ENCODE results near the gene SORCS2.

The SORCS2 gene

GRCh38 chr4:7474320-7474719 is 282.0 kb downstream of the SORCS2 start:
- Histone ChIP-seq H3K27me3 (ENCODE audit: control insufficient read depth, insufficient read depth, low read length) (no peaks in the 10 kb centered on the region), H3K9ac (ENCODE audit: low read depth, low read length) (no peak overlapping the region), H3K4me1 (ENCODE audit: control insufficient read depth, insufficient read depth, low read length) (no peaks in the 10 kb centered on the region), H3K4me3 (ENCODE audit: low read depth, low read length) (no peak overlapping the region), H3K36me3 (ENCODE audit: control insufficient read depth, insufficient read depth, low read length) (no peaks in the 10 kb centered on the region), H3K9me3 (ENCODE audit: control insufficient read depth, insufficient read depth, low read length) (no peaks in the 10 kb centered on the region)

- no peaks in the 10 kb centered on the region for H3K27me3 ChIP-seq (ENCODE audit: control insufficient read depth, insufficient read depth, low read length)
- no peaks in the 10 kb centered on the region for H3K4me1 ChIP-seq (ENCODE audit: control insufficient read depth, insufficient read depth, low read length)
- no peak overlapping the region for H3K9ac ChIP-seq (ENCODE audit: low read depth, low read length)
- H3K4me3 ChIP-seq (ENCODE audit: low read depth, low read length): no peak overlapping the region
- no peaks in the 10 kb centered on the region for H3K9me3 ChIP-seq (ENCODE audit: control insufficient read depth, insufficient read depth, low read length)
- no peaks in the 10 kb centered on the region for H3K36me3 ChIP-seq (ENCODE audit: control insufficient read depth, insufficient read depth, low read length)
Observed at GRCh38 chr4:7475207-7475606, 282.9 kb downstream of the SORCS2 start.

GRCh38 chr4:7476820-7477219 is 284.5 kb downstream of the SORCS2 start:
- Histone ChIP-seq H3K9ac (ENCODE audit: low read depth, low read length) (no peak overlapping the region), H3K9me3 (ENCODE audit: control insufficient read depth, insufficient read depth, low read length) (no peaks in the 10 kb centered on the region), H3K4me1 (ENCODE audit: control insufficient read depth, insufficient read depth, low read length) (no peaks in the 10 kb centered on the region), H3K27me3 (ENCODE audit: control insufficient read depth, insufficient read depth, low read length) (no peaks in the 10 kb centered on the region), H3K36me3 (ENCODE audit: control insufficient read depth, insufficient read depth, low read length) (no peaks in the 10 kb centered on the region), H3K4me3 (ENCODE audit: low read depth, low read length) (no peak overlapping the region)

- Histone ChIP-seq H3K9ac (ENCODE audit: low read depth, low read length) (no peak overlapping the region), H3K27me3 (ENCODE audit: control insufficient read depth, insufficient read depth, low read length) (no peaks in the 10 kb centered on the region)
Observed at GRCh38 chr4:7477695-7478094, 285.4 kb downstream of the SORCS2 start.

GRCh38 chr4:7478665-7479064 is 286.3 kb downstream of the SORCS2 start:
- no peaks in the 10 kb centered on the region for H3K36me3 ChIP-seq (ENCODE audit: control insufficient read depth, insufficient read depth, low read length)
- H3K9me3 ChIP-seq (ENCODE audit: control insufficient read depth, insufficient read depth, low read length): no peaks in the 10 kb centered on the region
- H3K4me3 ChIP-seq (ENCODE audit: low read depth, low read length): no peak overlapping the region
- no peaks in the 10 kb centered on the region for H3K27me3 ChIP-seq (ENCODE audit: control insufficient read depth, insufficient read depth, low read length)
- no peak overlapping the region for H3K9ac ChIP-seq (ENCODE audit: low read depth, low read length)
- no peaks in the 10 kb centered on the region for H3K4me1 ChIP-seq (ENCODE audit: control insufficient read depth, insufficient read depth, low read length)

More at GRCh38 chr4:7477695-7478094, 285.4 kb downstream of the SORCS2 start:
- H3K4me3 ChIP-seq (ENCODE audit: low read depth, low read length): no peak overlapping the region
- H3K9me3 ChIP-seq (ENCODE audit: control insufficient read depth, insufficient read depth, low read length): no peaks in the 10 kb centered on the region
- no peaks in the 10 kb centered on the region for H3K4me1 ChIP-seq (ENCODE audit: control insufficient read depth, insufficient read depth, low read length)
- H3K36me3 ChIP-seq (ENCODE audit: control insufficient read depth, insufficient read depth, low read length): no peaks in the 10 kb centered on the region

GRCh38 chr4:7480423-7480822 is 288.1 kb downstream of the SORCS2 start:
- H3K4me1 ChIP-seq (ENCODE audit: control insufficient read depth, insufficient read depth, low read length): no peaks in the 10 kb centered on the region
- H3K27me3 ChIP-seq (ENCODE audit: control insufficient read depth, insufficient read depth, low read length): no peaks in the 10 kb centered on the region
- H3K9ac ChIP-seq (ENCODE audit: low read depth, low read length): no peak overlapping the region
- no peaks in the 10 kb centered on the region for H3K9me3 ChIP-seq (ENCODE audit: control insufficient read depth, insufficient read depth, low read length)
- H3K36me3 ChIP-seq (ENCODE audit: control insufficient read depth, insufficient read depth, low read length): no peaks in the 10 kb centered on the region
- no peak overlapping the region for H3K4me3 ChIP-seq (ENCODE audit: low read depth, low read length)

GRCh38 chr4:7481227-7481626 is 288.9 kb downstream of the SORCS2 start:
- Histone ChIP-seq H3K36me3 (ENCODE audit: control insufficient read depth, insufficient read depth, low read length) (no peaks in the 10 kb centered on the region), H3K9me3 (ENCODE audit: control insufficient read depth, insufficient read depth, low read length) (no peaks in the 10 kb centered on the region), H3K9ac (ENCODE audit: low read depth, low read length) (no peak overlapping the region), H3K27me3 (ENCODE audit: control insufficient read depth, insufficient read depth, low read length) (no peaks in the 10 kb centered on the region), H3K4me1 (ENCODE audit: control insufficient read depth, insufficient read depth, low read length) (no peaks in the 10 kb centered on the region), H3K4me3 (ENCODE audit: low read depth, low read length) (no peak overlapping the region)

- Histone ChIP-seq H3K36me3 (ENCODE audit: control insufficient read depth, insufficient read depth, low read length) (no peaks in the 10 kb centered on the region), H3K9me3 (ENCODE audit: control insufficient read depth, insufficient read depth, low read length) (no peaks in the 10 kb centered on the region), H3K4me3 (ENCODE audit: low read depth, low read length) (no peak overlapping the region), H3K27me3 (ENCODE audit: control insufficient read depth, insufficient read depth, low read length) (no peaks in the 10 kb centered on the region), H3K9ac (ENCODE audit: low read depth, low read length) (no peak overlapping the region), H3K4me1 (ENCODE audit: control insufficient read depth, insufficient read depth, low read length) (no peaks in the 10 kb centered on the region)
Observed at GRCh38 chr4:7485096-7485495, 292.8 kb downstream of the SORCS2 start.

GRCh38 chr4:7486101-7486500 is 293.8 kb downstream of the SORCS2 start:
- Histone ChIP-seq H3K4me3 (ENCODE audit: low read depth, low read length) (no peak overlapping the region), H3K4me1 (ENCODE audit: control insufficient read depth, insufficient read depth, low read length) (no peaks in the 10 kb centered on the region), H3K9me3 (ENCODE audit: control insufficient read depth, insufficient read depth, low read length) (no peaks in the 10 kb centered on the region), H3K27me3 (ENCODE audit: control insufficient read depth, insufficient read depth, low read length) (no peaks in the 10 kb centered on the region), H3K9ac (ENCODE audit: low read depth, low read length) (no peak overlapping the region), H3K36me3 (ENCODE audit: control insufficient read depth, insufficient read depth, low read length) (no peaks in the 10 kb centered on the region)

GRCh38 chr4:7487502-7487901 is 295.2 kb downstream of the SORCS2 start:
- Histone ChIP-seq H3K4me3 (ENCODE audit: low read depth, low read length) (no peak overlapping the region), H3K4me1 (ENCODE audit: control insufficient read depth, insufficient read depth, low read length) (no peaks in the 10 kb centered on the region), H3K9ac (ENCODE audit: low read depth, low read length) (no peak overlapping the region), H3K27me3 (ENCODE audit: control insufficient read depth, insufficient read depth, low read length) (no peaks in the 10 kb centered on the region), H3K9me3 (ENCODE audit: control insufficient read depth, insufficient read depth, low read length) (no peaks in the 10 kb centered on the region), H3K36me3 (ENCODE audit: control insufficient read depth, insufficient read depth, low read length) (no peaks in the 10 kb centered on the region)

- H3K27me3 ChIP-seq (ENCODE audit: control insufficient read depth, insufficient read depth, low read length): no peaks in the 10 kb centered on the region
- H3K4me3 ChIP-seq (ENCODE audit: low read depth, low read length): no peak overlapping the region
Observed at GRCh38 chr4:7487998-7488671, 295.8 kb downstream of the SORCS2 start.

GRCh38 chr4:7491915-7492314 is 299.6 kb downstream of the SORCS2 start:
- H3K9me3 ChIP-seq (ENCODE audit: control insufficient read depth, insufficient read depth, low read length): no peaks in the 10 kb centered on the region
- H3K4me1 ChIP-seq (ENCODE audit: control insufficient read depth, insufficient read depth, low read length): no peaks in the 10 kb centered on the region
- no peak overlapping the region for H3K9ac ChIP-seq (ENCODE audit: low read depth, low read length)
- no peak overlapping the region for H3K4me3 ChIP-seq (ENCODE audit: low read depth, low read length)
- H3K27me3 ChIP-seq (ENCODE audit: control insufficient read depth, insufficient read depth, low read length): no peaks in the 10 kb centered on the region
- H3K36me3 ChIP-seq (ENCODE audit: control insufficient read depth, insufficient read depth, low read length): no peaks in the 10 kb centered on the region

More at GRCh38 chr4:7487998-7488671, 295.8 kb downstream of the SORCS2 start:
- H3K36me3 ChIP-seq (ENCODE audit: control insufficient read depth, insufficient read depth, low read length): no peaks in the 10 kb centered on the region
- H3K4me1 ChIP-seq (ENCODE audit: control insufficient read depth, insufficient read depth, low read length): no peaks in the 10 kb centered on the region
- H3K9me3 ChIP-seq (ENCODE audit: control insufficient read depth, insufficient read depth, low read length): no peaks in the 10 kb centered on the region
- H3K9ac ChIP-seq (ENCODE audit: low read depth, low read length): no peak overlapping the region

Data from iPS-15b (cell line).